NCI-H2196 (cell line): ENCODE results near the gene CC2D1A.
A peak's percentile ranks its signal among the peaks of the same experiment; 100 is the strongest.

Experiments
- DNase-seq: peaks from one replicate; lab custom pipeline; 2025; ENCODE audit not compliant: unreplicated experiment; lab: John Stamatoyannopoulos, UW

CC2D1A gene

GRCh38 chr19:13876834-13877233 is 29.2 kb upstream of the CC2D1A start, which contains the start of gene NANOS3:
TSS of gene NANOS3 (plus strand) at chr19:13877134. CDS start at chr19:13877249, 115 bp downstream.
- no peak for DNase-seq

DNA sequence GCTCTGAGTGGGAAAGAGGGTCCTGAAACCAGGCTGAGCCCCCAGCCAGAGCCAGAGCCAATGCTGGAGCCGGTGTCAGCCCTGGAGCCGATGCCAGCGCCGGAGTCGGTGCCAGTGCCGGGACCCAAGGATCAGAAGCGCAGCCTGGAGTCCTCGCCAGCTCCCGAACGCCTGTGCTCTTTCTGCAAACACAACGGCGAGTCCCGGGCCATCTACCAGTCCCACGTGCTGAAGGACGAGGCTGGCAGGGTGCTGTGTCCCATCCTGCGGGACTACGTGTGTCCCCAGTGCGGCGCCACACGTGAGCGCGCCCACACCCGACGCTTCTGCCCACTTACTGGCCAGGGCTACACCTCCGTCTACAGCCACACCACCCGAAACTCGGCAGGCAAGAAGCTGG is 28.7 kb upstream of the CC2D1A start:
- DNase-seq = no peak

- peak; percentile 97 for DNase-seq
Measured at GRCh38 chr19:13880059-13881043, 25.6 kb upstream of the CC2D1A start.

DNA sequence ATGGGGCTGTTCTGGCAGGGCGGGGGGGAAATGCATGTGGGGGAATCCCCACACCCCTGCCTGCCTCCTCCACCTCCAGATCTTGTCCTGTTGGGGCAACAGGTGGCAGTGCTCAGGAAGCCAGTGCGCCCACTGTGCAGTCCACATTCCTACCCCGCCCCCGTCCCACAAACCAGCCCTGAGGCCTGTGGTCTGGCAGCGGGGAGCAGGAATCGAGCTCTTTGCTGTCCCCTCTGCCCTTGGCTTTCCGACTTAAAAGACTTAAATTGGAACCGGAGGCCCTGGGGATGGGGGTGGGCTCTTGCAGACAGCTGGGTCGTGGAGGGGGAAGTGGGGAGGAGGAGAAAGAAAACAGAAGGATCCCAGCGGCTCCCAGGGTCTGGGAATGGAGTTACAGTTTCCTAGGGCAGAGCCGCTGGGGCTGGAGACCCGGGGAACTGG is 24.7 kb upstream of the CC2D1A start:
- no peak for DNase-seq

DNA sequence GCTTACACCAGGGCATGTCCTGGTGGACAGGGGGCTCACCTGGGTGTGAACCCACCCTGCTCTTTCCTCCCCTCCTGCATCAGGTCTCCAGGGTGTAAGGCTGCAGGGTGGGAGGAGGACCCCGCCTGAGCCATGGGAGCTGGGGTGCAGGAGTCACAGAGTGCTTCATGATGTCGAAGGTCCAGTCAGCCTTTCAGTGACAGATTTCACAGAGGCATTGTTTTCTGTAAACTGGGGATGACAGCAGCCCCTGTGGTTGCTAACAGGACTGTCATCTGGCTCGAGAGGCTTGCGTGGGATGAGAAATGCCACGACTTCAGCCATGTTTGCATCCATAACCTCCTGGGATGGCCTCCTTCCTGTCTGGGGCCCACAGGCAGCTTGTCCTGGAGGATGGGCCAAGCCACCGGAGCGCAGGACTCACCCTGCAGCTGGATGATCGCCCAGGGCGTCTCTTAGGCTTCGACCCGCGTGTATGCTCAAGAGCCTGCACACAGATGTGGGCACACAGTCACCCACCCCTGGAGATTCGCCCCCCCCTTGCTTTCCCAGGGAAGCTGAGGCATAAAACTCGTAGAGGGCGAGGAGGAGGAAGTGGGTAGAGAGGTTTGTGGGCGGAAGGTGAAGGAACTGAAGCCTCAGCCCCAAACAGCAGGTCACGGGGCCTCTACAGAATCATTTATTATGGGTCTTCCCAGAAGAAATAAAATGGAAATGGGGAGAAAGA is 24.1 kb upstream of the CC2D1A start:
- peak; percentile 46 for DNase-seq

GRCh38 chr19:13882419-13882795 is 23.6 kb upstream of the CC2D1A start:
- no peak for DNase-seq

GRCh38 chr19:13882836-13883235 is 23.2 kb upstream of the CC2D1A start:
- DNase-seq = no peak

DNA sequence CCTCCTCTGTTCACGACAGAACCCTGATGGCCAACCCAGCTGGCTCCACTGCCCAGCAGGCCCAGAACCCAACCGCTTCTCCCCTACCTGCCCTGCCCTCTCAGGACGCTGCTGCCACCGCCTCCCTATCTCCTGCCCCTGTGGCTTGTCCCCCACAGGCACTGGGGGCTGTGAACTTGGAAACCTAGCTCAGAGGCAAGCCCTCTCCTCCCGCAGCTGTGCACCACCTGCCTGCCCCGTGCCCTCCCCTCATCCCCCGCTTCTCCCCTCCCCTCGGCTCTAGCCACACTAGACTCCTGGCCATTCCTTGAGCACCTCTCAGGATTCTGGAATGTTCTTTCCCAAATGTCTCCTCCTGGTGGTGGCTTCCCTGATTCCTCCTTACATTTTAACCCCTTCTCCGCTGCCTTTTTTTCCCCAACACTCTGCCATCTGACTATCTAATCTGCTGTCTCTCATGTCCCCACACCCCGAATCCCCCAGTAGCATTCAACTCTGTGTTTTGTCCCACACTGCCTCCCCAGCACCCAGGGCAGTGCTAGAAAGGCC is 22.4 kb upstream of the CC2D1A start:
- DNase-seq = no peak

GRCh38 chr19:13884726-13885591 is 21.0 kb upstream of the CC2D1A start:
- DNase-seq = no peak

DNA sequence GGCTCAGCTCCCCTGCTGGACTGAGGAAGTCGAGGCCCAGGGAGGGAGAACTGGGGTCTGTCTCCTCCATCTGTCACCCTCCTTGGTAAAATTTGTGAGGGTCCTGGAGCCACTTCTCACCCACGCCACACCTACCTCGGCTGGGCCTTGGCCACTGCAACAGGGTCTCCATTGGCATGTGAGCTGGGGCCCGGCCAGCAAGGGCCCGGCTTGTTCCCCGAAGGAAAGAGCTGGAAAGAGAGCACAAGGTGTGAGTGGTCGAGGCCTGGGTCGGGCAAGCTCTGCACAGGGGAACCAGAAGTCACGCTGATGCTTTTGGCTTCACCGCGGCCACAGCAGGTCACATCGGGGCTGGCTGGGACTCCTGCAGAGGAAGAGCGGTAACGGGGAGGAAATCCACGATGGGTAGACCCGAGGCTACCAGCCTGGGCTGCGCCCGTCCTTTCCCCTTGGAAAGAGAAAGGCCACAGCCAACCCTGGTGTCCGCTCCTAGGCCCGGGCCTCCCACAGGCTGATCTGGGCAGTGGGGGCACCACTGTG is 20.1 kb upstream of the CC2D1A start:
- DNase-seq = no peak

- no peak for DNase-seq
Measured at GRCh38 chr19:13887018-13887436, 19.0 kb upstream of the CC2D1A start.

DNA sequence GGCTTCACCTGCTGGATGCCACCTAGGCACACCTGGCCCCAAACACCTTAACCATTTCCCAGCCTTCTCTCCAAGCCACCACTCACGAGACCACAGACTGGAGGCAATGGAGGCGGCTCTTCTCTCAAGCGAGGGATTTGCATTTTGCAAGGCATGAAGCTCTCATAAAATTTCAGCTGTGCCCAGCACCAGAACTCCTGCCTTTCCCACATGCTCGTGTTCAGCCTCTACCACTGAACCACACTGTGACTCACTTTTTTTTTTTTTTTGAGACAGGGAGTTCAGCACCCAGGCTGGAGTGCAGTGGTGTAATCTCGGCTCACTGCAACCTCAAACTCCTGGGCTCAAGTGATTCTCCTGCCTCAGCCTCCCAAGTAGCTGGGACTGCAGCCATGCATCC is 18.5 kb upstream of the CC2D1A start:
- no peak for DNase-seq

- peak; percentile 88 for DNase-seq
Measured at GRCh38 chr19:13888281-13888680, 17.7 kb upstream of the CC2D1A start.

DNA sequence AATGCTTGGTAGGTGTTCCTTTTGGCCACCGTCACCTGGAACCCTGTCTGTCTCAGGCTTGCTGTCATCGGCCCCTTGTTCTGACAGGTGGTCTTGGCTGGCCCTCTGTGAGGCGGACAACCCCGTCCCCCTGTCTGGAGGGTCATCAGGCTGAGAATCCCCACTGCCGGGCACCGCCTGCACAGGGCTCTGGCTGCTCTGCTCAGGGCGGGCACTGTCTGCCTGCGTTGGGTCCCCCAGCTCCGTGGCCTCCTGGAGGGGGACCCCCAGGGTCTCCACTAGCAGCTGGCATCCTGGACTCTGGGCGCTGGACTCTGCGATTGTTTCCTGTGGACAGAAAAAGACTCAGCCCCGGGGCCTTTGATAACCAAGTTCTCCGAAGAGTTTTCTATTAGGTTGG is 15.9 kb upstream of the CC2D1A start:
- DNase-seq = no peak

GRCh38 chr19:13892870-13893269 is 13.1 kb upstream of the CC2D1A start:
- no peak for DNase-seq

- DNase-seq = no peak
Measured at GRCh38 chr19:13894552-13894951, 11.4 kb upstream of the CC2D1A start.

DNA sequence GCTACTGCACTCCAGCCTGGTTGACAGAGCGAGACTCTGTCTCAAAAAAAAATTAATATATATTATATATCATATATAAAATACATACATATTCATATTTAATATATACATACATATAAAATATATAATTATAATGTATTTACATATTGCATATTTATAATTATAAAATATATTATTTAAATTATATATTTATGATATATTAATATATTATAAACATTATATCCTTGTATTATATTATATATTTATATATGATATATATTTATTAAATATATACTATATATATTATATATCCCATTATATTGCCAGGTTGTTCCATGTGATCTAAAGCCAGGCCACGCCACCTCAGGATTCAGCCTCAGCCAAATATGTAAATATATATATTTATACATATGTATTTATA is 9.8 kb upstream of the CC2D1A start:
- DNase-seq = no peak

- DNase-seq = peak; percentile 45
Measured at GRCh38 chr19:13899393-13899792, 6.6 kb upstream of the CC2D1A start.

- DNase-seq = no peak
Measured at GRCh38 chr19:13899912-13900584, 6.0 kb upstream of the CC2D1A start.

DNA sequence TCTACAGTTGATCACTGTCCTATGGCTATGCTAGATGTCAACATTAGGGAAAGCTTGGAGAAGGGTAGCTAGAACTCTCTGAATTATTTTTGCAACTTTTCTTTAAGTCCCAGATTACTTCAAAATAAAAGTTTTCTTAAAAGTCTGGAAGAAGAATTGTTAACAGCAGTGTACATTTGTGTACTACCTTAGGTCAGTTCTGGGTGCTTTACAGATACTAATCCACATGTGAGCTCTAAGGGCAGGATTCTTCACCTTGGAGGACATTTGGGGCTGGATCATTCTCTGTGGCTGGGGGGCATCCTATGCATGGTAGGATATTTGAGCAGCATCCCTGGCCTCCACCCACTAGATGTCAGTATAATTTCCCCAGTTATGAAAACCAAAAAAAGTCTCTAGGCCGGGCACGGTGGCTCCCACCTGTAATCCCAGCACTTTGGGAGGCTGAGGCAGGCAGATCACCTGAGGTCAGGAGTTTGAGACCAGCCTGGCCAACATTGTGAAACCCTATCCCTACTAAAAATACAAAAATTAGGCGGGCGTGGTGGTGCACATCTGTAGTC is 2.9 kb upstream of the CC2D1A start:
- no peak for DNase-seq
